Measurements from ENCODE around the gene TPMT.

GRCh38 chr6:18135171-18135570 lies 19.7 kb downstream of the TPMT start:
- TF ChIP-seq POLR2A (IDR thresholded peaks at IDR 0.05; ENCODE audit: low read length) = no peak
- TF ChIP-seq GATA1 (IDR thresholded peaks at IDR 0.05; ENCODE audit: low read depth, low read length) = no peak

Data from erythroblast (primary cell).